ENCODE results near the gene KCNN4. TPM values are rescaled to one million over a fixed set of nuclear protein-coding genes. Genes with fewer than 3 reads are reported as not detected.
A peak's percentile ranks its signal among the peaks of the same experiment; 100 is the strongest.

Gene KCNN4
- total RNA-seq, 1 experiment from 2014 or later, result 0.26 TPM

DNA sequence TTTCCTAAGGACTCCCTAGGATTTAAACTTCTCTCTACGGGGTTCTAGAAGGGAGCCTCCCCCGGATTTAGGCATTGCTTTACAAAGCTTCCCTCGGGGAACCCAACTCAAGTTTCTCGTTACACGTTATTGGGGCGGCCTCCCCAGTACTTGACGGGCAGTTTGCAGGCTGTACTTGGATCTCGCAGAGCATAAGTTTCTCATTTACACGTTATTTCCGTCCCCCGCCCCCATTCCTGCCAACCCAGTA, 26.6 kb downstream of the KCNN4 start:
- Histone ChIP-seq H3K4ac (ENCODE audit: low read depth, low read length) (no peak overlapping the region), H2AFZ (ENCODE audit: low read length) (no peak overlapping the region)
- no CpG with 5 or more reads among the region's 11 CpGs for WGBS (ENCODE audit: extremely low coverage, insufficient read length, low lambda C conversion rate)

More for the DNA sequence above, 26.6 kb downstream of the KCNN4 start:
- H3K79me2 ChIP-seq (ENCODE audit: insufficient read depth, low read length), result 0 out of 2 replicates have a peak, but pooled peaks cover 3% of the 10 kb centered on the region
- no peak overlapping the region for H3T11ph ChIP-seq (ENCODE audit: low read length)
- H3K27me3 Mint-ChIP-seq (ENCODE audit: low read depth), result no peaks in the 10 kb centered on the region
- no peak overlapping the region for H2AK5ac ChIP-seq (ENCODE audit: insufficient read length, low read length)
- H3K79me1 ChIP-seq (ENCODE audit: insufficient read depth, low read depth, low read length, poor library complexity, severe bottlenecking), result no peaks in the 10 kb centered on the region
- H3K27ac Mint-ChIP-seq, result peak overlapping the region; percentile 85 to 99 (median 88); a peak in 4 of 7 replicates
- H3K23ac ChIP-seq (ENCODE audit: insufficient read length, low read depth, low read length), result no peak overlapping the region
- DNase-seq, result no peak
- H3K4me3 Mint-ChIP-seq, result peak overlapping the region; percentile 96 to 97
- H4K8ac ChIP-seq (replicated peaks; ENCODE audit: insufficient read length, low read depth, low read length), result no peak overlapping the region
- H2BK12ac ChIP-seq (ENCODE audit: insufficient read length, low read depth, low read length), result no peak overlapping the region
- H2BK120ac ChIP-seq (ENCODE audit: low read depth, low read length, poor library complexity, severe bottlenecking), result no peak overlapping the region
- peaks cover 16 to 25% of the 10 kb centered on the region in 2 experiments for H3K4me1 Mint-ChIP-seq
- peaks cover 12% of the 10 kb centered on the region for H3K23me2 ChIP-seq (ENCODE audit: insufficient read length, low read depth, low read length, poor library complexity, severe bottlenecking)
- H3K9me3 ChIP-seq (ENCODE audit: control insufficient read depth, low read depth, low read length), result no peaks in the 10 kb centered on the region
- no peak overlapping the region for H3K14ac ChIP-seq (ENCODE audit: insufficient read depth, low read length)
- H3K27me3 ChIP-seq (ENCODE audit: insufficient read depth, low read length), result no peaks in the 10 kb centered on the region
- no peak overlapping the region for H2BK5ac ChIP-seq (ENCODE audit: insufficient read length, low read length)
- H3K9me3 Mint-ChIP-seq, result no peaks in the 10 kb centered on the region; a peak in 1 of 5 replicates
- H4K91ac ChIP-seq (ENCODE audit: insufficient read length, low read depth, low read length), result no peak overlapping the region
- no peak for TF ChIP-seq CTCF (conservative IDR thresholded peaks at IDR 0.05)
- H2BK15ac ChIP-seq (ENCODE audit: low read depth, low read length), result no peak overlapping the region
- H3K9ac ChIP-seq (ENCODE audit: extremely low read depth, insufficient read length, low read length), result peak overlapping the region; percentile 66
- H2BK20ac ChIP-seq (ENCODE audit: low read depth, low read length, poor library complexity, severe bottlenecking), result no peak overlapping the region
- H3K27ac ChIP-seq (ENCODE audit: insufficient read length, low read depth, low read length), result no peak overlapping the region
- no peaks in the 10 kb centered on the region for H3K4me1 ChIP-seq (ENCODE audit: insufficient read depth, low read length)
- peaks cover 9 to 35% (median 25%) of the 10 kb centered on the region in 3 experiments for H3K36me3 Mint-ChIP-seq (ENCODE audit: insufficient read depth in 1 of 3, low read depth in 3 of 3)
- H3K4me2 ChIP-seq (ENCODE audit: insufficient read depth, insufficient read length, low read length), result peak overlapping the region; percentile 87
- peak overlapping the region; percentile 60 for H3K18ac ChIP-seq (ENCODE audit: insufficient read length, low read depth, low read length)
- no peak overlapping the region for H3K56ac ChIP-seq (ENCODE audit: insufficient read length, low read depth, low read length)
- no peak overlapping the region for H4K5ac ChIP-seq (ENCODE audit: insufficient read length, low read depth, low read length)
- H4K20me1 ChIP-seq (ENCODE audit: control insufficient read depth, insufficient read depth, insufficient read length), result no peaks in the 10 kb centered on the region
